ENCODE results near the gene ARHGAP9.
"Not testable (repeated sequence)": the region's sequence is repeated elsewhere in the genome, so short reads cannot be mapped to it uniquely, and the experiment has no call there.

ARHGAP9 gene

GRCh38 chr12:57515934-57516541 is 36.4 kb upstream of the ARHGAP9 start:
- no peak for TF ChIP-seq CTCF (IDR thresholded peaks at IDR 0.05; ENCODE audit: borderline replicate concordance, insufficient read depth, low read depth, low read length)

GRCh38 chr12:57515408-57515933 is 35.8 kb upstream of the ARHGAP9 start:
- H3K4me3 ChIP-seq (ENCODE audit: low read depth, low read length), result no peak overlapping the region
- TF ChIP-seq CTCF (IDR thresholded peaks at IDR 0.05; ENCODE audit: borderline replicate concordance, insufficient read depth, low read depth, low read length), result no peak

More at GRCh38 chr12:57515934-57516541, 36.4 kb upstream of the ARHGAP9 start:
- H3K4me3 ChIP-seq (ENCODE audit: low read depth, low read length), result no peak overlapping the region

GRCh38 chr12:57514720-57515407 is 35.2 kb upstream of the ARHGAP9 start:
- no peak for TF ChIP-seq CTCF (IDR thresholded peaks at IDR 0.05; ENCODE audit: borderline replicate concordance, insufficient read depth, low read depth, low read length)
- H3K4me3 ChIP-seq (ENCODE audit: low read depth, low read length), result no peak overlapping the region

- H3K4me3 ChIP-seq (ENCODE audit: low read depth, low read length), result not testable (repeated sequence)
Measured at GRCh38 chr12:57514246-57514645, 34.6 kb upstream of the ARHGAP9 start.

- not testable (repeated sequence) for H3K4me3 ChIP-seq (ENCODE audit: low read depth, low read length)
Measured at GRCh38 chr12:57513677-57514076, 34.0 kb upstream of the ARHGAP9 start.

- TF ChIP-seq CTCF (IDR thresholded peaks at IDR 0.05; ENCODE audit: borderline replicate concordance, insufficient read depth, low read depth, low read length), result no peak
- H3K4me3 ChIP-seq (ENCODE audit: low read depth, low read length), result no peak overlapping the region
Measured at GRCh38 chr12:57513266-57513665, 33.6 kb upstream of the ARHGAP9 start.

GRCh38 chr12:57512665-57513064 is 33.0 kb upstream of the ARHGAP9 start:
- TF ChIP-seq CTCF (IDR thresholded peaks at IDR 0.05; ENCODE audit: borderline replicate concordance, insufficient read depth, low read depth, low read length), result no peak
- H3K4me3 ChIP-seq (ENCODE audit: low read depth, low read length), result no peak overlapping the region

- no peak overlapping the region for H3K4me3 ChIP-seq (ENCODE audit: low read depth, low read length)
- no peak for TF ChIP-seq CTCF (IDR thresholded peaks at IDR 0.05; ENCODE audit: borderline replicate concordance, insufficient read depth, low read depth, low read length)
Measured at GRCh38 chr12:57511588-57512325, 32.1 kb upstream of the ARHGAP9 start.

Data from GM12875 (cell line).